DLD1 (cell line): ENCODE measurements around the gene ADAMTS14.

Experiments
- in situ Hi-C: cut with HindIII; loops from 2 replicates; pipeline ENCODE4 v1.10.0; 2017; ENCODE audit warnings: low sequenced_read_pairs

ADAMTS14 gene

DNA sequence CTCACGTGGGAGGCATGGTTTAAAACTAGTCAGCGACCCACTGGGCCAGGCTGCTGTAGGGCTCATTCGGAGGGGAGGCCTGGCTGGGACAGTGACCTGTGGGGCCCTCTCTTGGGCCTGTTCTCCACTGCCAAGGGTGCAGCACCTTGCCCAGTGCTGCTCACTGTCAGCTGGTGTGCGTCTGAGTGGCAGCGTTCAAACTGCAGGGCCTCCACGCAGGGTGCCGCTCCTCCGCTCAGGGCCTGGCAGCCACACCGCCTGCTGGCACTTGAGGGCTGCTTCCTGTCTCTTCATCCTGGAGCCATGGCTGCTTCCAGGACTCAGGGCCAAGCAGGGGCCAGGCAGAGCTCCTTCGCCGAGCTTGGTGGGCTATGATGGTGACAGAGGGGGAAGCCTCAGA lies 18.3 kb downstream of the ADAMTS14 start:
- in situ Hi-C loops = loop anchor here (10.0 kb wide), 1 partner anchor 146 kb away; no protein-coding TSS in a partner anchor

DNA sequence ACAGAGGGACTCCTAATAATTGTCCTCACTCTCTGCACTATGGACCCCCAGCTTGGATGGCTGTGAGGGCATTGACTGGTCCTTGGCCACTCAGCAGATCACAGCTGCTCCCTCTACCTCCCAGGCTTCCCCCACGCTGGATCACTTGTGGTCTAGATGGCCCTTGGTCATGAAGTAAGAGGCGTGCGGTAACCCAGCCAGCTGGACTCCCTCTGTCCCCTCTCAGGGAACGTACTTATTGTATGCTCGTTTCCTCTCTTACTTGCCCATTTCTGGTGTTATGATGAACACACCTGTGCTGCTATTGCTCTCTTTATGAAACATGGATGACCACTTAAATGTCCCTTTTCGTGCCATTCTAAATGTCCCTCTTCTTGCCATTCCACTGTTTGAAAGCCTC lies 19.3 kb downstream of the ADAMTS14 start:
- in situ Hi-C loops = loop anchor here (10.0 kb wide), 1 partner anchor 147 kb away; no protein-coding TSS in a partner anchor

- in situ Hi-C loops = loop anchor here (10.0 kb wide), 1 partner anchor 147 kb away; no protein-coding TSS in a partner anchor
Measured at GRCh38 chr10:70692043-70692603, 19.8 kb downstream of the ADAMTS14 start.

GRCh38 chr10:70693619-70694335 lies 21.5 kb downstream of the ADAMTS14 start:
- in situ Hi-C loops = loop anchor here (10.0 kb wide), 1 partner anchor 149 kb away; no protein-coding TSS in a partner anchor

GRCh38 chr10:70694418-70695141 lies 22.3 kb downstream of the ADAMTS14 start:
- in situ Hi-C loops = loop anchor here (10.0 kb wide), 1 partner anchor 150 kb away; no protein-coding TSS in a partner anchor

GRCh38 chr10:70695241-70696030 lies 23.1 kb downstream of the ADAMTS14 start:
- in situ Hi-C loops = loop anchor here (10.0 kb wide), 1 partner anchor 151 kb away; no protein-coding TSS in a partner anchor

DNA sequence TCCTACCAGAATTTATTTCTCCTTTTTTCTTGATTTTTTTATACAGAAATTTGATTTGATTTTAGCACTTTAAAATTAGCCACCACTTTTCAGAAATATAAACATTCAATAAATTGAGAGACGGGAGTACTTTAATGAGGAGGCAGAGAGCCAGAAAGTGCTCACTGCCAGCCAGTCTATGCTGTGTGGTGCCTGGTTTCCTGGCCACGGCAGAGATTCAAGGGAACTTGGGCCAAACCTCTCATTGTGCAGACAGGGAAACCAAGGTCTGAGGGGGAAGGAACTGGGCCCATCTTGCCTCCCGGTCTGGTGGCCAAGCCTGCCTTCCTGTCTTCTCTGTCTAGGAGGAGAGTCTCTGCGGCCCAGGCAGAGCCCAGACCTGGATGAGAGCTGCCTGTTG lies 25.9 kb downstream of the ADAMTS14 start:
- in situ Hi-C loops = loop anchor here (10.0 kb wide), 1 partner anchor 153 kb away; no protein-coding TSS in a partner anchor

GRCh38 chr10:70699063-70699658 lies 26.9 kb downstream of the ADAMTS14 start:
- in situ Hi-C loops = loop anchor here (10.0 kb wide), 1 partner anchor 154 kb away; no protein-coding TSS in a partner anchor

- in situ Hi-C loops = loop anchor here (10.0 kb wide), 1 partner anchor 155 kb away; no protein-coding TSS in a partner anchor
Measured at GRCh38 chr10:70699659-70700174, 27.4 kb downstream of the ADAMTS14 start.

- in situ Hi-C loops = no loop called here
Measured at GRCh38 chr10:70702190-70702763, 30.0 kb downstream of the ADAMTS14 start.

GRCh38 chr10:70704211-70704610 lies 31.9 kb downstream of the ADAMTS14 start:
- in situ Hi-C loops = no loop called here

- in situ Hi-C loops = no loop called here
Measured at GRCh38 chr10:70705121-70705861, 33.0 kb downstream of the ADAMTS14 start.

- in situ Hi-C loops = no loop called here
Measured at GRCh38 chr10:70711177-70711576, 38.9 kb downstream of the ADAMTS14 start.

DNA sequence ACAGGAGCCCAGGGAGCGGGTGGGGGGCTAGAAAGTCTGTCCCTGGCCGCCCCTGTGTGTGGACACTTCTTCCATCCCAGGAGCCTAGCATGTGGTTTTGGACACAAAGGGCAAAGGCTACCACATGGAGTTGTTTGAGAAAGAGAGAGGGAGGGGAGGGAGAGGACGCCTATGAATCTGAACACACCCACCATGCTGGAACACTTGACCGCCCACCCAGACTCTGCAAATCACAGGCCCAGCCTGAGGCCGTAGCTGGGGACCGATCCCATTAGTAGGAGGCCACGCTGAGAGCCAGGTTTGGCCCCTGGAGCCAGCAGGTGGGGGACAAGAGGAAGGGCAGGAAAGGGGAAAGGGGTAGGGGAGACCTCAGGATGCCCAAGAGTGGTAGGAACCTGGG lies 39.6 kb downstream of the ADAMTS14 start:
- in situ Hi-C loops = no loop called here

GRCh38 chr10:70714245-70714644 lies 41.9 kb downstream of the ADAMTS14 start:
- in situ Hi-C loops = no loop called here

- in situ Hi-C loops = no loop called here
Measured at GRCh38 chr10:70714951-70715350, 42.6 kb downstream of the ADAMTS14 start.

DNA sequence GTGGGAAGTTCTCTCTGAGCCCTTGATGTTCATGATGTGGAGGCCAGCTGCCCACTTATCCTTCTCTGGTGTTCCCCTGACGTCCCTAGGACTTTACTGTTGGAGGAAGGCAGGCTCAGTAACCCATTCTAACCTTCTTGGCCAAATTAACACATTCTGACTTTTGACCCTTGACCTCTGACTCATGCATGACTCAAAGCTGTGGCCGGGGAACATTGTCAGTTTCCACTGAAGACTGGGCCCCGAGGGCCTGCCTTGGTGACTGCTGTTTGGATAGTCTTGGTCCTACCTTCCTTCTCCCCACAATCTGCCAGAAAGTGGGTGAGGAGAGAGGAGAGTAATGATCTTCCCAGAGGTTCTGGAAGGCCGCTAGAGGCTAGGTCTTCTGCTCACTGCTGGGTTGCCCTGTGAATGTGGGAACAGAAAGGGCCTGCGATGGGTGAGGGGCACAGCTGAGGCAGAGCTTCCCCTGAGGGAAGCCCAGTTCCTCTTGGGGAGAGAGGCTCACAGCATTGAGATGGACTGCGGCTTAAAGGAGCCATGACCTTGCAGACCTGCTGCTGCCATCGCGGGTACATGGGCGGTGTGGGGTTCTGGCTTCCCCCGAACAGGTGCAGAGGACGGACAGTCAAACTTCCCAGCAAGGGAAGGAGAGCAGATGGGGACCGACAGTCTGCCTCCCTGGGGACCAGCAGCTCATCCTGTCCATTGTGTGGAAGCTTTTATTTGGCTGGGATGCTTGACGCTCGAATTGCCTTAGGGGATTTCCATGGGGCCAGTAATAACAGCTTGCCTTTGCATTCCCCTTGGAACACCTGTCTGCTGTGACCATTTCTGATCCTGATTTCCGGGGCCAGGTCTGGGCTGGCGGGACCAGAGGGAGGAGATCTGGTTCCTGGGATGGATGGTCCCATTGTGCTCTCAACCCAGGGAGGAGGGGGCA lies 43.8 kb downstream of the ADAMTS14 start:
- in situ Hi-C loops = no loop called here
